Measurements from ENCODE around the gene USP22. TPM values are rescaled to one million over a fixed set of nuclear protein-coding genes. Genes with fewer than 3 reads are reported as not detected.

The USP22 gene
- polyA plus RNA-seq, 1 experiment, result 288 TPM

DNA sequence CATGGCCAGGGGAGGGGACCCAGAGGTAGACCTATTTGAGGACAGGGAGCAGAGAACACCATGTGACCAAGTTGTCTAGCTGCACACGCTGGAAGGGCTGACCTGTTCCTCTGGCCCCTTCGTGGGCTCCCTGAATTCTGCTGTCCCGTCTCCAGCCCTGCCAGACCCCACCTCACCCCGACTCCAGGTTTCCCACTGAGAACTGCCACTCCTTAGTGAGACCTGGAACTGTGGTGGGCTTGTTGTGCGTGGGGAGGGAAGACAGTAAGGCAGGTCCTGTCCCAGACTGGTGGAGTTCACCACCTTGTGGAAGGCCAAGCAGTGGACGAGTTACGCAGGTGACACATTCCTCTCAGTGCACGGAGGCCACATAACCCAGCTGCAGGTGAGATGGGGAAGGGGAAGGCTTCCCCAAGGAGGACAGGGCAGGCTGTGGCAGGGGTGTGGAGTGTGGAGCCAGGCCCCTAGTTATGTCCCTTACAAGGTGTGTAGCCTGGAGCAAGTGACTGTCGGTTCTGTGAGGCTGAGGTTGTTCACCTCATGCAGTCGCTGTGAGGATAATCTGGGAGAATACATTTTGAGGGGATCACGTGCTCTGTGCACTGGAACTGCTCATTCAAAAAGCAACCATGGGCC lies 54.7 kb downstream of the USP22 start:
- ChIA-PET CTCF (no interaction called here), POLR2A (no interaction called here)
- Histone ChIP-seq H3K9me3 (ENCODE audit: control insufficient read depth, insufficient read depth, low read length) (no peaks in the 10 kb centered on the region), H3K27me3 (ENCODE audit: control insufficient read depth, insufficient read depth, low read length) (peaks cover 4% of the 10 kb centered on the region), H3K27ac (ENCODE audit: low read depth, low read length) (no peak overlapping the region), H3K4me3 (ENCODE audit: low read depth, low read length) (no peak overlapping the region)
- DNase-seq (ENCODE audit: low read depth, low spot score), result no peak
- TF ChIP-seq, protein P1, sequence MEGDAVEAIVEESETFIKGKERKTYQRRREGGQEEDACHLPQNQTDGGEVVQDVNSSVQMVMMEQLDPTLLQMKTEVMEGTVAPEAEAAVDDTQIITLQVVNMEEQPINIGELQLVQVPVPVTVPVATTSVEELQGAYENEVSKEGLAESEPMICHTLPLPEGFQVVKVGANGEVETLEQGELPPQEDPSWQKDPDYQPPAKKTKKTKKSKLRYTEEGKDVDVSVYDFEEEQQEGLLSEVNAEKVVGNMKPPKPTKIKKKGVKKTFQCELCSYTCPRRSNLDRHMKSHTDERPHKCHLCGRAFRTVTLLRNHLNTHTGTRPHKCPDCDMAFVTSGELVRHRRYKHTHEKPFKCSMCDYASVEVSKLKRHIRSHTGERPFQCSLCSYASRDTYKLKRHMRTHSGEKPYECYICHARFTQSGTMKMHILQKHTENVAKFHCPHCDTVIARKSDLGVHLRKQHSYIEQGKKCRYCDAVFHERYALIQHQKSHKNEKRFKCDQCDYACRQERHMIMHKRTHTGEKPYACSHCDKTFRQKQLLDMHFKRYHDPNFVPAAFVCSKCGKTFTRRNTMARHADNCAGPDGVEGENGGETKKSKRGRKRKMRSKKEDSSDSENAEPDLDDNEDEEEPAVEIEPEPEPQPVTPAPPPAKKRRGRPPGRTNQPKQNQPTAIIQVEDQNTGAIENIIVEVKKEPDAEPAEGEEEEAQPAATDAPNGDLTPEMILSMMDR (IDR thresholded peaks at IDR 0.05; ENCODE audit: low read depth, low read length), result no peak

DNA sequence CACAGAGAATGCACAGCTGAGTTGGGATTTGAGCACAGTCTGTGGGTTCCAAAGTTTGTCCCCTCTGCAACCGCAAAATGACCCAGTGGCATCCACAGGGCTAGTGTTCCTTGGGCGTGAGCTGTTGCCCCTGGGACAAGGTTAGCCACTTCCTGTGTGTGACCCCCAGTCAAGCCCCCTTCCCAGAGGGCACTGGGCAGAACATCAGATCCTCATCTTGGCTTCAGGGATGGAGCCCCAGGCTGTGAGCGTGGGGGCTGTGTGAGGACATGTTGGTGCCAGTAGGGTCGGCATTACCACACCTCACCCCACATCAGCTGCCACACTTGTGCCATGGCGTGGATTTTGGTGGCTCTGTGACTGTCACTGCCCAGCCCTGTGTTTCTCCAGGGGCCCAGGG lies 55.3 kb downstream of the USP22 start:
- POLR2A ChIA-PET, result no interaction called here
- TF ChIP-seq, protein P1 (IDR thresholded peaks at IDR 0.05; ENCODE audit: low read depth, low read length), result no peak
- CTCF ChIA-PET, result no interaction called here
- Histone ChIP-seq H3K27ac (ENCODE audit: low read depth, low read length) (peak overlapping the region; percentile 11), H3K27me3 (ENCODE audit: control insufficient read depth, insufficient read depth, low read length) (peaks cover 5% of the 10 kb centered on the region), H3K9me3 (ENCODE audit: control insufficient read depth, insufficient read depth, low read length) (no peaks in the 10 kb centered on the region), H3K4me3 (ENCODE audit: low read depth, low read length) (no peak overlapping the region)
- no peak for DNase-seq (ENCODE audit: low read depth, low spot score)

DNA sequence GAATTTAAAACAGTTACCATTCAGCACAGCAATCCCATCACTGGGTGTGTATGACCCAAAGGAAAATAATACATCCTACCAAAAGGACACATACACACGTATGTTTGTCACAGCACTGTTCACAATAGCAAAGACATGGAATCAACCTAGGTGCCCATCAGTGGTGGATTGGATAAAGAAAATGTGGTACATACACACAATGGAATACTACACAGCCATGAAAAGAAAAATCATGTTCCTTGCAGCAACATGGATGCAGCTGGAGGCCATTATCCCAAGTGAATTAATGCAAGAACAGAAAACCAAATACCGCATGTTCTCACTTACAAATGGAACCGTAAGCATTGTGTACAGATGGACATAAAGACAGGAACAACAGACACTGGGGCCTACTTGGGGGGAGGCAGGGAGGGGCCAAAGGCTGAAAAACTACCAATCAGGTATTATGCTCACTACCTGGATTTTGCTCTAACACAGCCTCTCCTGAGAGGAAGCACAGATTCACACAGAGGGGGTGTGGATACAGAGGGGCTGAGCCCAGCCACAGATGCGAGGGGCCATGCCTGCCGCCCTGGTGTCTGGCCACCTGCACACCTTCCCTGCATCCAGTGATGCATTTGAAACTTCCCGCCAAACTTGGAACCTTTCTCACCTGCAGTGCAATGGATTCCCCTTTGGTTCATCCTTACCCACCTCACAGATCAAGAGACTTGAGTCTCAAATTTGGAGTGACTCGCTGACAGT lies 55.9 kb downstream of the USP22 start:
- Histone ChIP-seq H3K27ac (ENCODE audit: low read depth, low read length) (peak overlapping the region; percentile 11), H3K9me3 (ENCODE audit: control insufficient read depth, insufficient read depth, low read length) (no peaks in the 10 kb centered on the region), H3K4me3 (ENCODE audit: low read depth, low read length) (no peak overlapping the region), H3K27me3 (ENCODE audit: control insufficient read depth, insufficient read depth, low read length) (peaks cover 5% of the 10 kb centered on the region)
- ChIA-PET POLR2A (no interaction called here), CTCF (no interaction called here)
- DNase-seq (ENCODE audit: low read depth, low spot score), result no peak
- TF ChIP-seq, protein P1 (IDR thresholded peaks at IDR 0.05; ENCODE audit: low read depth, low read length), result no peak

DNA sequence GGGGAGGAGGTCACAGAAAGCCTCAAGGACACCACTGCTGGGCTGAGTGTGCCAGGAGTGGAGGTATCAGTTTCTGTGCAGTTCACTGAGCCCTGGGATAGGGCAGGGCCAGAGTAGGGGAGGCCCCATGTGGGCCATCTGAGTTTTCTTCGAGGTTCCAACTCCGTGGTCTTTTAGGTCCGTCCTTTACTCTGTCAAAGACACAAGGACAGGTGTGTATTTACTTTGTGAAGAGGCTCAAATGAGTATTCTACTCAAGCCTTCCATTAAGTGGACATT lies 59.5 kb downstream of the USP22 start:
- no peak for DNase-seq (ENCODE audit: low read depth, low spot score)
- H3K4me3 ChIP-seq (ENCODE audit: low read depth, low read length), result no peak overlapping the region
- TF ChIP-seq, protein P1 (IDR thresholded peaks at IDR 0.05; ENCODE audit: low read depth, low read length), result no peak
- no peaks in the 10 kb centered on the region for H3K9me3 ChIP-seq (ENCODE audit: control insufficient read depth, insufficient read depth, low read length)
- H3K27me3 ChIP-seq (ENCODE audit: control insufficient read depth, insufficient read depth, low read length), result peaks cover 2% of the 10 kb centered on the region
- no peak overlapping the region for H3K27ac ChIP-seq (ENCODE audit: low read depth, low read length)
- ChIA-PET POLR2A (interaction anchor here (0.6 kb wide), 1 partner anchor 230 kb away, joined by 4 read pairs; no protein-coding TSS in a partner anchor), CTCF (no interaction called here)

DNA sequence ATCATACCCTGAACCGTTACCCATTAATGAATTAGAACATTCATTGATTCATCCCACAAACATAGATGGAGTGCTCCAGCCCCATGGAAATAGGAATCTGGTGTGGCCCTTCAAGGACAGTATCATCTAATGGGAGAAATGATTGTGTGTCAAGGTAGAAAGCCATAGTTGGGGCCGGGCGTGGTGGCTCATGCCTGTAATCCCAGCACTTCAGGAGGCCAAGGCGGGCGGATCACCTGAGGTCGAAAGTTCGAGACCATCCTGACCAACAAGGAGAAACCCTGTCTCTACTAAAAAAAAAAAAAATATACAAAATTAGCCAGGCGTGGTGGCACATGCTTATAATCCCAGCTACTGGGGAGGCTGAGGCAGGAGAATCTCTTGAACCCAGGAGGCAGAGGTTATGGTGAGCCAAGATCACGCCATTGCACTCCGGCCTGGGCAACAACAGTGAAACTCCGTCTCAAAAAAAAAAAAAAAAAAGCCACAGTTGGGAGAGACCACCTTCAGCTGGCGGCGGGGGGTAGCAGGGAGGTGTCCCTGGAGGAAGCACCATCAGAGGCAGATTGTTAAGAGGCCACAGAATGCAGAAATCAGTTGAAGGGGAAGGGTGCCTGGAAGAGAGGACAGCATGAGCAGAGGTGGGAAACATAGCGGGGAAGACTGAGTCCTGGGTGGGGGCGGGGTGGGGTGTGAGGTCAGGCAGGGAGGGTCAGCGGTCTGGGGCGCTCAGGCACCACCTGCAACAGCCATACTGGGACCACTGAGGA lies 60.0 kb downstream of the USP22 start:
- no peak for DNase-seq (ENCODE audit: low read depth, low spot score)
- CTCF ChIA-PET, result interaction anchor here (1.5 kb wide), 1 partner anchor 10 kb away, joined by 6 read pairs; no protein-coding TSS in a partner anchor
- TF ChIP-seq, protein P1 (IDR thresholded peaks at IDR 0.05; ENCODE audit: low read depth, low read length), result no peak
- Histone ChIP-seq H3K27ac (ENCODE audit: low read depth, low read length) (no peak overlapping the region), H3K4me3 (ENCODE audit: low read depth, low read length) (no peak overlapping the region), H3K27me3 (ENCODE audit: control insufficient read depth, insufficient read depth, low read length) (peaks cover 2% of the 10 kb centered on the region), H3K9me3 (ENCODE audit: control insufficient read depth, insufficient read depth, low read length) (no peaks in the 10 kb centered on the region)
- POLR2A ChIA-PET, result interaction anchor here (0.6 kb wide), 1 partner anchor 231 kb away, joined by 4 read pairs; no protein-coding TSS in a partner anchor
